ENCODE data around the gene SLCO2A1.

SLCO2A1 gene

GRCh38 chr3:133949438-133949837, 80.3 kb downstream of the SLCO2A1 start:
- peak; percentile 55 for DNase-seq (ENCODE audit: low read depth)

DNA sequence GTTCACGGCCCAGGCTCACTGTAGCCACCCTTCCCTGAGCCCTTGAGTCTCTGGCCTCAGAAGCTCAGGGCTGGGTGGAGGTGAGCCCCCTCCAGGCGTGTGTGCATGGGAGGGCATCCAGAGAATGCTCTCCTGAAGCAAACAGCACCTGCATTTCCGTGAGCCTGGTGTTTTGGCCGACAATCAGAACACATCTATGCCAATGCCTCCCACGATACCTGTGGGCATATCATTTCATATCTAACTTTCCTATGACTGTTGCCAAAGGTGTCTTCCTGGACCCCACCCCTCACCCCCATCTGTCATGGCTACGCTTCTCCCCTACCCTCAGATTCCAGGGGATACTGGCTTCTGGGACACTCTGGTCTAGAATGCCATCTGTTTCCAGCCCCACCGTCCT, 80.7 kb downstream of the SLCO2A1 start:
- DNase-seq (ENCODE audit: low read depth): no peak

- no peak for DNase-seq (ENCODE audit: low read depth)
Observed at GRCh38 chr3:133948131-133948810, 81.5 kb downstream of the SLCO2A1 start.

- DNase-seq (ENCODE audit: low read depth): peak; percentile 91
Observed at GRCh38 chr3:133945381-133946095, 84.2 kb downstream of the SLCO2A1 start.

GRCh38 chr3:133944641-133945380, 84.9 kb downstream of the SLCO2A1 start:
- DNase-seq (ENCODE audit: low read depth): peak; percentile 92

DNA sequence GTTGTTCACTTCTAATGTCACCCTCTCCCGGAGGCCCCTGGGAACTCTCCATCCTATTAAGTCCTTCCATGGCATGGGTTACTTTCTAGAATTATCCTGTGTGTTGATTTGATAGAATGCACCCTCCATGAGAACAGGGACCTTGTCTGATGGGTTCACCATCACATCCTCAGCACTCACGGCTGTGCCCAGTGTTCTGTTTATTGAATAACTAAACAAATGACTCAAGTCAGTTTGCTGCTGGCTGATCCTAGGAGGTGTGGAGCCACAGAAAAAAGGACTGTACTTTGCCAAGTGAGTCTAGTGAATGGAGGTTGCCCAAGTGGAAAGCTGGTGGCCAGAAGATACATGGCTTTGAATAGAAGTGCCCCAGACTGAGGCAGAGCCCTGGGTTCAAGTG, 85.5 kb downstream of the SLCO2A1 start:
- DNase-seq (ENCODE audit: low read depth): peak; percentile 42

GRCh38 chr3:133943639-133944141, 86.0 kb downstream of the SLCO2A1 start:
- DNase-seq (ENCODE audit: low read depth): peak; percentile 97

DNA sequence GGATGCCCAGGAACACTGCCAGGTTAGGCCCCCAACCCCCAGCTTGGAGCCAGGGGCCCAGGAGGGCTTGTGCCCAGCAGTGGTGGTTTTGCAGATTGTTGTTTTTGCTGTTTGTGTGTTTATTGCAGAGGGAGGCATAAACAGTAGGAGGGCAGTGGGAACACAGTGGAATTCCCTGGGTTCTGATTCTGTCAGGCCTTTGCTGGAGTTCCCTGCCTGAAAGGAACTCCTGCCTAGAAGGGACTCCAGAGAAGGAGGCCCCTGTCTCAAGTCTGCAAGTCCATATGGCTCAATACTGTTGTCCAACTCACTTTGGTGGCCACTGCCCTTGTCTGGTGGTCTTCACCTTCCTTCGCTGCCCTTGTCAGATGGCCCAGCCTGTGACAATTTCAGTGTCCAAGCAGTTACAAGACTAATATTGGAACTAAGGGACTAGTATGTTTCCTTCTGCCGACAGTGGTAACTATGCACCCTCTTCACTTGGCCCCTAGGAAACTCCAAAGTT, 86.6 kb downstream of the SLCO2A1 start:
- no peak for DNase-seq (ENCODE audit: low read depth)

DNA sequence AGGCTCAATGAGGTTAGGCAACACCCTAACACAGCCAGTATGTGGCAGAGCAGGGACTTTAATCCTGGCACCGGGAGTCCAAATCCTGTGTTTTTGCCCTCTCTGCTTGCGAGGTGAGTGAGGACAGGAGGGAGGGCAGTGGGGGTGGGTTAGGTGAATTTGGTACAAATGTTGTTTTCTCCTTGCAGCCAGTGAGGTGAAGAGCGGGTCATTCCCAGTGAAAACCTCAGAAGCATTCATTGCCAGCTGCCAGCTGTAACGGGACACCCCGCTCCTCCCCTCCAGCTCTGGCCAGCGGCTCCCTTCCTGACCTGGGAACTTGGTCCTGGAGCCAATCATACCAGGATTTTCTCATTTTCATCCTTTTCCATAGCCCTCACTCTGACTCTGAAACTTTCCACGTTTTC, 88.3 kb downstream of the SLCO2A1 start:
- DNase-seq (ENCODE audit: low read depth): peak; percentile 57

GRCh38 chr3:133940536-133940935, 89.2 kb downstream of the SLCO2A1 start:
- DNase-seq (ENCODE audit: low read depth): no peak

DNA sequence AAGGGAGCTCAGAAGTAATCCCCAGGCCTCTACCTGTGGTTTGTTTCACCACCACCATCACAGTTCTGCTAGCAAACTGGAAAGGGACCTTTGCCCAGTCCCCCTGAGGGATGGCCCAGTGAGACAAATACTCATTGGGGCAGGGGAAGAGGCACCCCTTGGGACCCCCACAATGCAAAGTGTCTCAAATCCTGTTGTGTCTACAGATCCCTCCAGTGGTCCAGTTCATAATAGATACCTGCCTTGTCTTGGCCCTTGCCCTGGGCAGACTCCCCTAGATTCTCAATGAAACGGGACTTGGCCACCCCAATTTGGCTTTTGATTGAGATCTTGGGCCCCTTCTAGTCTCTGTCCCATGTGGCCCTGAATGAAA, 90.3 kb downstream of the SLCO2A1 start:
- DNase-seq (ENCODE audit: low read depth): no peak

GRCh38 chr3:133938770-133939462, 90.8 kb downstream of the SLCO2A1 start:
- peak; percentile 45 for DNase-seq (ENCODE audit: low read depth)

DNA sequence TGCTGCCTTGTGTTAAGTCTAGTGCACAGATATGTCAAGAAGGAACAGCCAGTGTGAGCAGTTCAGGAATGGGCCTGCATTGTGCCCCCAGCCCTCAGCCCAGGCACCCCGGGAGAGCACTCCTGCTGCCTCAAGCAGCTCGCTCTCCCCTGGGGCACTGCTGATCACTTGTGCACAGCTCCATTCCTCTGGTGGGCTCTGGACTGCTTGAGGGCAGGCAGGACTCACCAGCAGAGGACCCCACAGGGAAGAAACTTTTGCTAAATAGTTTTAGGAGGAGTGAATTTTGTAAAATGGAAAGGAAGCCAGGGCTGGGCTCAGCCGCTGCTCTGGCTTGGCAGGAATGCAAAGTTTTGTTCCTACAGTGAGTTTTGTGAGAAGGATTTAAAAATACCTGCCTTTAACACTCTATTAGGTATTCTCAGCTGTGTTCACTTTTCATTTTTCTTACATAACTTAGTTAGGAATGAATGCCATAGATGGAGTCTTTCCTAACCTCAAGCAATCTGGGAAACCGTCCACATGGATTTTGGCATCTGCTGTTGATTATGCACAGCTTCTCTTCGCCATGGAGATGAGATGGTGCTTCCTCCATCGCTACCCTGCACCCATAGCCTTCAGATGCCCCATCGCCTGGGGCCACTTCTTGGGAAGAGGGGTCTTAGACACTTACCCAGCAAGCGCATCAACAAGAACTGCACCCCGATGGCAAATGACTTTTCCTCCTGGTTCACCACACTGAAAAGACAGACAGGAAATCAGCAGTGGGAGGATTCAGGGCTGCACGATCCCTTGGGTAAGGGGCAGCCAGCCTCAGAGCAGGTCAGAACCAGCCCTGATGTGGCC, 91.7 kb downstream of the SLCO2A1 start:
- DNase-seq (ENCODE audit: low read depth): peak; percentile 21

- no peak for DNase-seq (ENCODE audit: low read depth)
Observed at GRCh38 chr3:133937061-133937686, 92.6 kb downstream of the SLCO2A1 start.

- DNase-seq (ENCODE audit: low read depth): no peak
Observed at GRCh38 chr3:133935843-133936769, 93.6 kb downstream of the SLCO2A1 start.

- DNase-seq (ENCODE audit: low read depth): no peak
Observed at GRCh38 chr3:133934996-133935842, 94.5 kb downstream of the SLCO2A1 start.

- no peak for DNase-seq (ENCODE audit: low read depth)
Observed at GRCh38 chr3:133934073-133934970, 95.4 kb downstream of the SLCO2A1 start.

Data from amniotic epithelial cell (primary cell).